Panc1 (cell line): ENCODE results near the gene JAZF1. TPM values are rescaled to one million over a fixed set of nuclear protein-coding genes. Genes with fewer than 3 reads are reported as not detected.
A peak's percentile ranks its signal among the peaks of the same experiment; 100 is the strongest.

Experiments used
- ATAC-seq: fragments of 200-7000 bp; cut with Tn5 transposase; 2 replicates; pipeline ENCODE4 v1.9.1; 2020; ENCODE audit warnings: mild to moderate bottlenecking, moderate library complexity
- BruUV-seq: library from RNA; stranded (reverse); fragments of 400-500 nt; replicated peaks from 2 replicates; lab custom pipeline; 2021; lab: Mats Ljungman, UMichigan
- CTCF ChIA-PET: fragments of 300-600 bp; sonication (Branson Sonifier 250); formaldehyde crosslinking; loops from one replicate; lab custom pipeline; 2022; ENCODE audit warnings: antibody characterized with exemption; lab: Charles Lee
- POLR2A ChIA-PET: fragments of 300-600 bp; sonication (Branson Sonifier 250); formaldehyde crosslinking; loops from one replicate; lab custom pipeline; 2022; ENCODE audit warnings: antibody characterized with exemption; lab: Charles Lee
- DNase-seq: peaks from one replicate; pipeline ENCODE4 v3.0.0-alpha.2; 2010; ENCODE audit warnings: low read depth, low spot score
- H3K27ac ChIP-seq: 2 replicates; pipeline ENCODE4 v1.5.1; 2011; ENCODE audit warnings: mild to moderate bottlenecking, low read length, inconsistent platforms
- H3K27me3 ChIP-seq: fragments of 200-500 bp; sonication (Bioruptor generic); 2 replicates; pipeline ENCODE4 v1.6.0; 2014; ENCODE audit warnings: low read length, inconsistent platforms; ENCODE audit not compliant: control insufficient read depth, insufficient read depth
- H3K36me3 ChIP-seq: fragments of 200-500 bp; sonication (Bioruptor generic); 2 replicates; pipeline ENCODE4 v1.5.1; 2014; ENCODE audit warnings: inconsistent platforms, mild to moderate bottlenecking, low read length, moderate library complexity; ENCODE audit not compliant: control insufficient read depth, insufficient read depth
- H3K4me1 ChIP-seq: 2 replicates; pipeline ENCODE4 v1.5.1; 2011; ENCODE audit warnings: inconsistent platforms, mild to moderate bottlenecking, low read length, moderate library complexity; ENCODE audit not compliant: control insufficient read depth, insufficient read depth
- H3K4me3 ChIP-seq, 2 experiments: 2 replicates each; pipeline ENCODE4 v1.5.1; 2011 to 2012; ENCODE audit warnings: low read depth in 2 of 2, low read length in 2 of 2, mild to moderate bottlenecking in 2 of 2, inconsistent platforms in 1 of 2, moderate library complexity in 1 of 2
- H3K9me3 ChIP-seq: fragments of 200-500 bp; sonication (Bioruptor generic); 2 replicates; pipeline ENCODE4 v1.5.1; 2014; ENCODE audit warnings: low read depth, mild to moderate bottlenecking, inconsistent platforms, low read length, moderate library complexity; ENCODE audit not compliant: control insufficient read depth, insufficient read depth
- POLR2AphosphoS5 ChIP-seq: IDR thresholded peaks from 2 replicates; pipeline ENCODE4 v1.6.1; 2012; ENCODE audit warnings: mild to moderate bottlenecking, low read depth, low read length, moderate library complexity
- REST ChIP-seq, 2 experiments: IDR thresholded peaks; 2 replicates each; pipeline ENCODE4 v1.6.1; 2011 to 2012; ENCODE audit warnings: low read depth in 2 of 2, control low read depth in 1 of 2, low read length in 1 of 2, mild to moderate bottlenecking in 1 of 2, moderate library complexity in 1 of 2; ENCODE audit not compliant: insufficient read depth in 1 of 2
- SIN3A ChIP-seq: IDR thresholded peaks from 2 replicates; pipeline ENCODE4 v1.6.1; 2012; ENCODE audit warnings: low read depth, mild to moderate bottlenecking, low read length, moderate library complexity, borderline replicate concordance; ENCODE audit not compliant: insufficient read depth
- TCF7L2 ChIP-seq: IDR thresholded peaks from 2 replicates; pipeline ENCODE4 v1.6.1; 2011; ENCODE audit warnings: mild to moderate bottlenecking, low read depth, low read length, inconsistent platforms
- in situ Hi-C: cut with HindIII; loops from 2 replicates; pipeline ENCODE4 v1.10.0; 2016; ENCODE audit warnings: low sequenced_read_pairs, low pct_unique_long_range_greater_than_20kb
- intact Hi-C: fragments of 100-400 bp; cut with micrococcal nuclease; formaldehyde crosslinking; loops from one replicate; pipeline ENCODE4 v1.10.0; 2022; ENCODE audit not compliant: unreplicated experiment
- total RNA-seq: library from RNA; stranded (reverse); gene quantifications from one replicate; pipeline ENCODE4 v1.2.1, GENCODE V29; 2021; ENCODE audit not compliant: unreplicated experiment
- TF ChIP-seq, protein P1 (sequence below): fragments of 450-650 bp; IDR thresholded peaks from 2 replicates; pipeline ENCODE4 v1.5.1; 2017; ENCODE audit warnings: mild to moderate bottlenecking

Gene JAZF1
- total RNA-seq, 1 experiment from 2014 or later = 8.8 TPM

DNA sequence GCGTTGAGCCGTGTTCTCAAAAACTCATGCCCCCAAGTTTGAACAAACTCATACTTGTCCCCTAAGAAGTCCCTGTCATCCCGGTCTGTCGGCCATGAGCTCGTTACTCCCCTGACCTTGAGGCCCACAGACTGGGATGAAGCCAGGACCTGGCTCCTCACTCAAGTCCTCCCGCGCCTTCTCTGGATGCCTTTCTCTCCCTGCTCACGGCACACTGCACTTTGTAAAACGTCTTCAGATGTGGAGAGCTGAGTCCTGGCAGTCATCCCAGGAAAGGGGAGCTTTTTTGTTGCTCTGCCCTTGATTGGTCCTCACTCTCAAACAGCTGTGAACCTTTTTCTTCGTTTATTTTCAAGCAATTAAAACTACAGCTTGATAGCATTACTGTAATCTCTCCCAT is 110.8 kb downstream of the JAZF1 start:
- Histone ChIP-seq H3K9me3 (no peaks in the 10 kb centered on the region), H3K4me1 (peaks cover 29% of the 10 kb centered on the region), H3K27me3 (no peaks in the 10 kb centered on the region), H3K27ac (peak overlapping the region; percentile 26; the same call in 1 of the 2 replicates), H3K4me3 (no peak overlapping the region), H3K36me3 (no peaks in the 10 kb centered on the region)
- TF ChIP-seq POLR2AphosphoS5 (no peak), REST (IDR thresholded peaks at IDR 0.05; ENCODE audit: insufficient read depth in 1 of 2, low read depth in 2 of 2, low read length in 1 of 2) (no peak), SIN3A (no peak), TCF7L2 (no peak)
- TF ChIP-seq, protein P1, sequence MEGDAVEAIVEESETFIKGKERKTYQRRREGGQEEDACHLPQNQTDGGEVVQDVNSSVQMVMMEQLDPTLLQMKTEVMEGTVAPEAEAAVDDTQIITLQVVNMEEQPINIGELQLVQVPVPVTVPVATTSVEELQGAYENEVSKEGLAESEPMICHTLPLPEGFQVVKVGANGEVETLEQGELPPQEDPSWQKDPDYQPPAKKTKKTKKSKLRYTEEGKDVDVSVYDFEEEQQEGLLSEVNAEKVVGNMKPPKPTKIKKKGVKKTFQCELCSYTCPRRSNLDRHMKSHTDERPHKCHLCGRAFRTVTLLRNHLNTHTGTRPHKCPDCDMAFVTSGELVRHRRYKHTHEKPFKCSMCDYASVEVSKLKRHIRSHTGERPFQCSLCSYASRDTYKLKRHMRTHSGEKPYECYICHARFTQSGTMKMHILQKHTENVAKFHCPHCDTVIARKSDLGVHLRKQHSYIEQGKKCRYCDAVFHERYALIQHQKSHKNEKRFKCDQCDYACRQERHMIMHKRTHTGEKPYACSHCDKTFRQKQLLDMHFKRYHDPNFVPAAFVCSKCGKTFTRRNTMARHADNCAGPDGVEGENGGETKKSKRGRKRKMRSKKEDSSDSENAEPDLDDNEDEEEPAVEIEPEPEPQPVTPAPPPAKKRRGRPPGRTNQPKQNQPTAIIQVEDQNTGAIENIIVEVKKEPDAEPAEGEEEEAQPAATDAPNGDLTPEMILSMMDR = no peak
- ChIA-PET POLR2A (interaction anchor here (0.5 kb wide), 1 partner anchor 324 kb away, joined by 6 read pairs; no protein-coding TSS in a partner anchor), CTCF (interaction anchor here (2.6 kb wide), 1 partner anchor 8 kb away, joined by 20 read pairs; no protein-coding TSS in a partner anchor)
- DNase-seq (no peak), ATAC-seq (no peak)
- BruUV-seq = no TSS peak
- in situ Hi-C loops = no loop called here
- intact Hi-C loops = no loop called here

- in situ Hi-C loops (no loop called here), intact Hi-C loops (no loop called here)
- Histone ChIP-seq H3K4me3 (no peak overlapping the region), H3K36me3 (no peaks in the 10 kb centered on the region), H3K27ac (peak overlapping the region; percentile 54; the same call in 1 of the 2 replicates), H3K4me1 (peaks cover 33% of the 10 kb centered on the region), H3K9me3 (no peaks in the 10 kb centered on the region), H3K27me3 (no peaks in the 10 kb centered on the region)
- ATAC-seq = no peak
- ChIA-PET CTCF (no interaction called here), POLR2A (no interaction called here)
- TF ChIP-seq REST (IDR thresholded peaks at IDR 0.05; ENCODE audit: insufficient read depth in 1 of 2, low read depth in 2 of 2, low read length in 1 of 2) = no peak
- TF ChIP-seq, protein P1 = no peak
- no peak for TF ChIP-seq POLR2AphosphoS5
- TF ChIP-seq TCF7L2 = no peak
- no peak for TF ChIP-seq SIN3A
- no peak for DNase-seq
- no TSS peak for BruUV-seq
These were observed 111.2 kb downstream of the JAZF1 start for GRCh38 chr7:28069388-28069787.
